ENCODE data around the gene MINAR1. TPM values are rescaled to one million over a fixed set of nuclear protein-coding genes. Genes with fewer than 3 reads are reported as not detected.

MINAR1 gene
- total and polyA plus RNA-seq, 3 donors from 2014 or later: 0.62 to 1.0 (median 0.82) TPM

- intact Hi-C loops (cut with DNase I; ENCODE audit: low total_unique reads): no loop called here
- TF ChIP-seq CTCF (IDR thresholded peaks at IDR 0.05): no peak
- no peak for TF ChIP-seq POLR2A (IDR thresholded peaks at IDR 0.05)
- H3K36me3 ChIP-seq (ENCODE audit: low read depth, missing control alignments): no peaks in the 10 kb centered on the region
These were observed 35.9 kb downstream of the MINAR1 start for GRCh38 chr15:79467865-79468586.

GRCh38 chr15:79472446-79472845 lies 40.3 kb downstream of the MINAR1 start:
- H3K27ac ChIP-seq: no peak overlapping the region
- DNase-seq: no peak
- H3K27me3 ChIP-seq: no peaks in the 10 kb centered on the region
- TF ChIP-seq CTCF (IDR thresholded peaks at IDR 0.05): no peak
- TF ChIP-seq POLR2A (IDR thresholded peaks at IDR 0.05): no peak
- H3K9me3 ChIP-seq: no peaks in the 10 kb centered on the region
- no peaks in the 10 kb centered on the region for H3K4me1 ChIP-seq
- H3K4me3 ChIP-seq: no peak overlapping the region
- intact Hi-C loops (cut with DNase I; ENCODE audit: low total_unique reads): no loop called here
- 81% methylated on average over 3 of the region's 3 CpGs for WGBS, 2 donors
- H3K36me3 ChIP-seq (ENCODE audit: low read depth, missing control alignments): no peaks in the 10 kb centered on the region

More at GRCh38 chr15:79467865-79468586, 35.9 kb downstream of the MINAR1 start:
- Histone ChIP-seq H3K4me1 (no peaks in the 10 kb centered on the region), H3K27ac (no peak overlapping the region), H3K4me3 (no peak overlapping the region), H3K9me3 (no peaks in the 10 kb centered on the region), H3K27me3 (no peaks in the 10 kb centered on the region)
- WGBS, 2 donors: 76 to 83% methylated on average over 17 of the region's 17 CpGs
- DNase-seq: no peak

- 77 to 83% methylated on average over 1 of the region's 1 CpG for WGBS, 2 donors
- H3K27ac ChIP-seq: no peak overlapping the region
- no peaks in the 10 kb centered on the region for H3K36me3 ChIP-seq (ENCODE audit: low read depth, missing control alignments)
- H3K27me3 ChIP-seq: no peaks in the 10 kb centered on the region
- no peaks in the 10 kb centered on the region for H3K4me1 ChIP-seq
- TF ChIP-seq POLR2A (IDR thresholded peaks at IDR 0.05) (no peak), CTCF (IDR thresholded peaks at IDR 0.05) (no peak)
- H3K4me3 ChIP-seq: no peak overlapping the region
- H3K9me3 ChIP-seq: no peaks in the 10 kb centered on the region
- no peak for DNase-seq
- intact Hi-C loops (cut with DNase I; ENCODE audit: low total_unique reads): no loop called here
These were observed 42.1 kb downstream of the MINAR1 start for GRCh38 chr15:79474252-79474651.

GRCh38 chr15:79475306-79475705 lies 43.2 kb downstream of the MINAR1 start:
- no peak for DNase-seq
- TF ChIP-seq POLR2A (IDR thresholded peaks at IDR 0.05): no peak
- TF ChIP-seq CTCF (IDR thresholded peaks at IDR 0.05): no peak
- H3K36me3 ChIP-seq (ENCODE audit: low read depth, missing control alignments): no peaks in the 10 kb centered on the region
- H3K9me3 ChIP-seq: no peaks in the 10 kb centered on the region
- H3K27me3 ChIP-seq: no peaks in the 10 kb centered on the region
- no peak overlapping the region for H3K4me3 ChIP-seq
- intact Hi-C loops (cut with DNase I; ENCODE audit: low total_unique reads): no loop called here
- no peaks in the 10 kb centered on the region for H3K4me1 ChIP-seq
- H3K27ac ChIP-seq: no peak overlapping the region
- WGBS, 2 donors: 83 to 89% methylated on average over 3 of the region's 3 CpGs

GRCh38 chr15:79478108-79478507 lies 46.0 kb downstream of the MINAR1 start:
- H3K36me3 ChIP-seq (ENCODE audit: low read depth, missing control alignments): no peaks in the 10 kb centered on the region
- intact Hi-C loops (cut with DNase I; ENCODE audit: low total_unique reads): no loop called here
- H3K27me3 ChIP-seq: no peaks in the 10 kb centered on the region

More at GRCh38 chr15:79478108-79478507, 46.0 kb downstream of the MINAR1 start:
- WGBS, 2 donors: 92 to 97% methylated on average over 7 of the region's 7 CpGs
- Histone ChIP-seq H3K9me3 (no peaks in the 10 kb centered on the region), H3K4me1 (no peaks in the 10 kb centered on the region), H3K4me3 (no peak overlapping the region), H3K27ac (no peak overlapping the region)
- DNase-seq: no peak
- TF ChIP-seq CTCF (IDR thresholded peaks at IDR 0.05) (no peak), POLR2A (IDR thresholded peaks at IDR 0.05) (no peak)

Measured in testis (tissue), 3 donors.